ENCODE data around the gene NCOA1.

DNA sequence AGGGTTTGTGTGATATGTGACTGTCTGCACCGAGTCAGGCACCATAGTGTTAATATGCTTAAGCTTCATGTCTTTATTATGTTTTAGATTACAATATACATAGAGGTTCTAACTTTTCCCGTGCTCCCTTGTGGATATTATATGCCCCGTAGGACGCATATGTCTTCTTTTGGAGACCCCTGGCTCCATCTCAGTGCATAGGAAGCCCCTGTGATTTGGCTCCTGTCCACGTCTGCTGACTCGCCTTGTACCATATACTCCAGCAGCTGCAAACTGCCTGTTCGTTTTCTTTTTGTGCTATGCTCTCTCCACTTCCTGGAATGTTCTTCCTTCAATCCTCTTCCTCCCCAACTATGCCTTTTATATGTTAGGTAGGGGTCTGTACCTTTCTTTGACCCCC lies 191.2 kb downstream of the NCOA1 start:
- TF ChIP-seq JUND (IDR thresholded peaks at IDR 0.05) = no peak
- TF ChIP-seq, protein P1, sequence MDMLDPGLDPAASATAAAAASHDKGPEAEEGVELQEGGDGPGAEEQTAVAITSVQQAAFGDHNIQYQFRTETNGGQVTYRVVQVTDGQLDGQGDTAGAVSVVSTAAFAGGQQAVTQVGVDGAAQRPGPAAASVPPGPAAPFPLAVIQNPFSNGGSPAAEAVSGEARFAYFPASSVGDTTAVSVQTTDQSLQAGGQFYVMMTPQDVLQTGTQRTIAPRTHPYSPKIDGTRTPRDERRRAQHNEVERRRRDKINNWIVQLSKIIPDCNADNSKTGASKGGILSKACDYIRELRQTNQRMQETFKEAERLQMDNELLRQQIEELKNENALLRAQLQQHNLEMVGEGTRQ (IDR thresholded peaks at IDR 0.05; ENCODE audit: borderline replicate concordance, low read depth, low read length) = no peak
- no peak for TF ChIP-seq EP300 (IDR thresholded peaks at IDR 0.05; ENCODE audit: borderline replicate concordance in 1 of 2, low read depth in 1 of 2, low read length in 1 of 2)
- TF ChIP-seq GATA2 (CRISPR knock-in tag; IDR thresholded peaks at IDR 0.05) = no peak
- TF ChIP-seq NRF1 (IDR thresholded peaks at IDR 0.05; ENCODE audit: low read depth, low read length) = no peak
- TF ChIP-seq, protein P2, sequence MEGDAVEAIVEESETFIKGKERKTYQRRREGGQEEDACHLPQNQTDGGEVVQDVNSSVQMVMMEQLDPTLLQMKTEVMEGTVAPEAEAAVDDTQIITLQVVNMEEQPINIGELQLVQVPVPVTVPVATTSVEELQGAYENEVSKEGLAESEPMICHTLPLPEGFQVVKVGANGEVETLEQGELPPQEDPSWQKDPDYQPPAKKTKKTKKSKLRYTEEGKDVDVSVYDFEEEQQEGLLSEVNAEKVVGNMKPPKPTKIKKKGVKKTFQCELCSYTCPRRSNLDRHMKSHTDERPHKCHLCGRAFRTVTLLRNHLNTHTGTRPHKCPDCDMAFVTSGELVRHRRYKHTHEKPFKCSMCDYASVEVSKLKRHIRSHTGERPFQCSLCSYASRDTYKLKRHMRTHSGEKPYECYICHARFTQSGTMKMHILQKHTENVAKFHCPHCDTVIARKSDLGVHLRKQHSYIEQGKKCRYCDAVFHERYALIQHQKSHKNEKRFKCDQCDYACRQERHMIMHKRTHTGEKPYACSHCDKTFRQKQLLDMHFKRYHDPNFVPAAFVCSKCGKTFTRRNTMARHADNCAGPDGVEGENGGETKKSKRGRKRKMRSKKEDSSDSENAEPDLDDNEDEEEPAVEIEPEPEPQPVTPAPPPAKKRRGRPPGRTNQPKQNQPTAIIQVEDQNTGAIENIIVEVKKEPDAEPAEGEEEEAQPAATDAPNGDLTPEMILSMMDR (IDR thresholded peaks at IDR 0.05) = no peak
- TF ChIP-seq TAF1 (IDR thresholded peaks at IDR 0.05; ENCODE audit: borderline replicate concordance, low read depth, low read length) = no peak
- no peak for TF ChIP-seq TCF12 (IDR thresholded peaks at IDR 0.05)
- TF ChIP-seq, protein P3, sequence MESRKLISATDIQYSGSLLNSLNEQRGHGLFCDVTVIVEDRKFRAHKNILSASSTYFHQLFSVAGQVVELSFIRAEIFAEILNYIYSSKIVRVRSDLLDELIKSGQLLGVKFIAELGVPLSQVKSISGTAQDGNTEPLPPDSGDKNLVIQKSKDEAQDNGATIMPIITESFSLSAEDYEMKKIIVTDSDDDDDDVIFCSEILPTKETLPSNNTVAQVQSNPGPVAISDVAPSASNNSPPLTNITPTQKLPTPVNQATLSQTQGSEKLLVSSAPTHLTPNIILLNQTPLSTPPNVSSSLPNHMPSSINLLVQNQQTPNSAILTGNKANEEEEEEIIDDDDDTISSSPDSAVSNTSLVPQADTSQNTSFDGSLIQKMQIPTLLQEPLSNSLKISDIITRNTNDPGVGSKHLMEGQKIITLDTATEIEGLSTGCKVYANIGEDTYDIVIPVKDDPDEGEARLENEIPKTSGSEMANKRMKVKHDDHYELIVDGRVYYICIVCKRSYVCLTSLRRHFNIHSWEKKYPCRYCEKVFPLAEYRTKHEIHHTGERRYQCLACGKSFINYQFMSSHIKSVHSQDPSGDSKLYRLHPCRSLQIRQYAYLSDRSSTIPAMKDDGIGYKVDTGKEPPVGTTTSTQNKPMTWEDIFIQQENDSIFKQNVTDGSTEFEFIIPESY (IDR thresholded peaks at IDR 0.05; ENCODE audit: borderline replicate concordance, low read depth) = no peak
- no peak for TF ChIP-seq REST (IDR thresholded peaks at IDR 0.05; ENCODE audit: low read depth, low read length)
- TF ChIP-seq RAD21 (IDR thresholded peaks at IDR 0.05; ENCODE audit: low read length) = no peak
- TF ChIP-seq RCOR1 (IDR thresholded peaks at IDR 0.05; ENCODE audit: low read length) = no peak
- TF ChIP-seq NFIC (IDR thresholded peaks at IDR 0.05; ENCODE audit: borderline replicate concordance) = no peak
- no peak for TF ChIP-seq FOXJ3 (CRISPR knock-in tag; IDR thresholded peaks at IDR 0.05)
